ENCODE measurements around the gene EPS8L2. TPM values are rescaled to one million over a fixed set of nuclear protein-coding genes. Genes with fewer than 3 reads are reported as not detected.

EPS8L2 gene
- total and polyA plus RNA-seq, 11 donors, result 0.72 to 15.5 (median 1.5) TPM

GRCh38 chr11:706957-707816 lies 1.2 kb downstream of the EPS8L2 start:
- Histone ChIP-seq H3K36me3 (peaks cover 0 to 15% (median under 1%) of the 10 kb centered on the region in 9 donors), H3K4me3 (peak overlapping the region in 11 of 12 donors; percentile 22 to 61 (median 45)), H3K9me3 (no peaks in the 10 kb centered on the region), H3K27me3 (peaks cover 0 to 51% (median 14%) of the 10 kb centered on the region in 9 donors), H3K27ac (peak overlapping the region in 6 of 12 donors; percentile 23 to 78 (median 46)), H3K4me1 (peaks cover 0 to 38% (median 17%) of the 10 kb centered on the region in 12 donors)
- intact Hi-C loops (cut with DNase I), result no loop called here
- WGBS, 4 donors, result 50 to 73% (median 60%) methylated on average over 18 to 30 of the region's 30 CpGs
- ATAC-seq, result peak in 2 of 4 donors; percentile 38 to 56
- TF ChIP-seq CTCF (IDR thresholded peaks at IDR 0.05) (no peak), POLR2A (IDR thresholded peaks at IDR 0.05) (no peak)
- DNase-seq, result peak in 2 of 5 donors; percentile 11 to 62

GRCh38 chr11:707817-708420 lies 1.9 kb downstream of the EPS8L2 start:
- no peak overlapping the region for H3K4me3 ChIP-seq
- TF ChIP-seq POLR2A (IDR thresholded peaks at IDR 0.05) (no peak), CTCF (IDR thresholded peaks at IDR 0.05) (no peak)
- peaks cover 0 to 38% (median 17%) of the 10 kb centered on the region in 12 donors for H3K4me1 ChIP-seq
- intact Hi-C loops (cut with DNase I), result no loop called here
- ATAC-seq (no peak), DNase-seq (peak in 1 of 5 donors; percentile 54)
- no peak overlapping the region for H3K27ac ChIP-seq
- peaks cover 0 to 12% (median 0%) of the 10 kb centered on the region in 9 donors for H3K36me3 ChIP-seq
- no peaks in the 10 kb centered on the region for H3K9me3 ChIP-seq
- H3K27me3 ChIP-seq, result peaks cover 0 to 56% (median 18%) of the 10 kb centered on the region in 9 donors
- WGBS, 4 donors, result 83 to 92% (median 86%) methylated on average over 14 to 16 of the region's 16 CpGs

GRCh38 chr11:708511-708910 lies 2.5 kb downstream of the EPS8L2 start:
- intact Hi-C loops (cut with DNase I), result no loop called here
- TF ChIP-seq POLR2A (IDR thresholded peaks at IDR 0.05) (no peak), CTCF (IDR thresholded peaks at IDR 0.05) (no peak)
- no peak for ATAC-seq
- Histone ChIP-seq H3K4me3 (no peak overlapping the region), H3K36me3 (peaks cover 0 to 8% (median 0%) of the 10 kb centered on the region in 9 donors), H3K9me3 (no peaks in the 10 kb centered on the region), H3K4me1 (peaks cover 0 to 38% (median 15%) of the 10 kb centered on the region in 12 donors), H3K27me3 (peaks cover 0 to 58% (median 18%) of the 10 kb centered on the region in 9 donors), H3K27ac (no peak overlapping the region)
- WGBS, 4 donors, result 78 to 94% (median 82%) methylated on average over 2 to 7 of the region's 7 CpGs
- peak in 1 of 5 donors; percentile 31 for DNase-seq
